ENCODE measurements around the gene HES4.
"Not testable (repeated sequence)": the region's sequence is repeated elsewhere in the genome, so short reads cannot be mapped to it uniquely, and the experiment has no call there.

Gene HES4

DNA sequence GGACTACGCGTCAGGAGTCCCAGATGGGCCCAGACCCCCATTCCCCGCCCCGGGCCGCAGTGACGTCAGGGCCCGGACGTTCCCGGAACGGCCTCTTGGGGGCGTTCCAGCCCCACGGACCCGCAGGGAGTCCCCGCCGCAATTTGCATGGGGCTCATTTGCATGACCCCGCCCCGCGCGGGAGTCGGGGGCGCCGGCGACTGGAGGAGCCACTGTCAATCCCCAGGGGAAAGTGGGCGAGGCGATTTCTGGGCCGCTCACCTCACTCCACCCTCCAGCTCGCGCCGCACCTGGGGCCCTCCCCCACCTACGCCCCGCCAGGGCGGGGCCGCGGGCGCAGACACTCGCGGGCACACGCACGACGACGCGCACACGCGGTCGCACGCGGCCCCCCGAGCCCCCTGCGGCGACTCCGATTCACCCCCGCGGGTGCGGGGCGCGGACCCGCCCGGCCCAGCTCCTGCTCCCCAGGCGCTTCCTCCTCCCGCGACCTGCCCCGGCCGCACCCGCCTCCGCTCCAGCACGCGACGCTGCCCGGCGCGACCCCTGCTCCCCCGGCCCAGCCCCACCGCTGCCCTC lies 33.2 kb upstream of the HES4 start:
- peak; percentile 83 for DNase-seq (ENCODE audit: low spot score)

DNA sequence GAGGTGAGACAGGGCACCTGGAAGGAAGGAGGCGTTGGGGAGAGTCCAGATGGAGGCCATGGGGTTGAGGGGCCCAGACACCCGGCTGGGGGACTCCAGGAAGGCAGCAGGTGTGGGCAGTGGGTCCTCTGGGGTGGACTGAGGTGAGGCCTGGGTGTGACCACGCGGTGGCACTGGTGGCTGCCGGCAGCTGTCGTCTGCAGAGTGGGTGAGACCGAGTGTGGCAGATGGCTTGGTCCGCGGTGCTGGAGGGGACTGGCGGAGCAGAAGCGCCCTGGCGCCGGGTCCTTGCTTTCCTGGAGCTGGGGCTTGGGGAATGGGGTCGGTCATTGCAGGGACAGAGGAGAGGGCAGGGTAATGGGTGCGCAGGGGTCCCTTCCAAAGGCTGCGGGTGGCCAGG lies 32.5 kb upstream of the HES4 start:
- DNase-seq (ENCODE audit: low spot score), result no peak

DNA sequence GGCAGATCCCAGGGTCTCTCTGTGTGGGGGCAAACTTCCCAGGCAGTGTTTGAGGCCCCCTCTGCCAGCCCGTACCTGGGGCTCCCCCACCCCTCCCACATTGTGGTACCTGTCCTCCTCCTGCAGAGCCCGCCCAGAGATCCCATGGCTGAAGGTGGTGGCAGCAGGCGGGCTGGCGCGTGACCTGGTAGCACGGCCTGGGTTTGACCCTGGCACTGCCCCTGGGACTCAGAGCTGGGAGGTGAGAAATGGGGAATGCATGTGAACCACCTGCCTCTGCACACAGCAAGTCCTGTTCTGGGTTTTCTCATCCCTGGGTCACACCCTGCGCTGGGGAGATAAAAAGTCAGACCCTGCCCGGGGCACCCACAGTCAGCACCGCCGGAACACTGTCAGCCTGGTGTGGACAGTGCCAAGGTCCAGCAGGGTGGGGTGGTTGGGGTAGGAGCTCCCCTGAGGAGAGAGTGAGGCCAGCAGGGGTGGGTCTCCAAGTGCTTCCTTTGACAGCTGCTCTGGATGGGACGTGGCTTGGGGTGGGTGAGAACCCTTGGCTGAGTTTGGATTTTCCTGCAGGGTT lies 31.9 kb upstream of the HES4 start:
- DNase-seq (ENCODE audit: low spot score), result no peak

DNA sequence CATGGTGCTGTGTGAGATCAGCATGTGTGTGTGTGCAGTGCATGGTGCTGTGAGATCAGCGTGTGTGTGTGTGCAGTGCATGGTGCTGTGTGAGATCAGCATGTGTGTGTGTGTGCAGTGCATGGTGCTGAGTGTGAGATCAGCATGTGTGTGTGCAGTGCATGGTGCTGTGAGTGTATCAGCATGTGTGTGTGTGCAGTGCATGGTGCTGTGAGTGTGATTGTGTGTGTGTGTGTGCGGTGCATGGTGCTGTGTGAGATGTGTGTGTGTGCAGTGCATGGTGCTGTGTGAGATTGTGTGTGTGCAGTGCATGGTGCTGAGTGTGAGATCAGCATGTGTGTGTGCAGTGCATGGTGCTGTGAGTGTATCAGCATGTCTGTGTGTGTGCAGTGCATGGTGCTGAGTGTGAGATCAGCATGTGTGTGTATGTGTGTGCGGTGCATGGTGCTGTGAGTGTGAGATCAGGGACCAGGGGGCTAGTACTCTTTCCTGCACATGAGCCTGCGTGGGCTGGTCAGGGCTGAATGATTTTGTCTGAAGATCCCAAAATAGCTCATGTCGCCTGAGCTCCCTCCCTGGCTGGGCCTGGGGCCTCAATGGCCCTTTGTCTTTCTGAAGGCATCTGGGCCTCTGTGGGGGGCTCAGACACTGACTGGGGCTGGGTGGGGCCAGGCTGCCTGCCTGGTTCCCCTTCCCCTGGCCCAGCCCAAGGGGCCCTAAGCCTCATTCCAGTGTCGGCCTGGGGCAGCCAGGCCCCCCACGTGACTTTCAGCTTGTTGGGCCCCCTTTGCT lies 31.2 kb upstream of the HES4 start:
- not testable (repeated sequence) for DNase-seq (ENCODE audit: low spot score)

DNA sequence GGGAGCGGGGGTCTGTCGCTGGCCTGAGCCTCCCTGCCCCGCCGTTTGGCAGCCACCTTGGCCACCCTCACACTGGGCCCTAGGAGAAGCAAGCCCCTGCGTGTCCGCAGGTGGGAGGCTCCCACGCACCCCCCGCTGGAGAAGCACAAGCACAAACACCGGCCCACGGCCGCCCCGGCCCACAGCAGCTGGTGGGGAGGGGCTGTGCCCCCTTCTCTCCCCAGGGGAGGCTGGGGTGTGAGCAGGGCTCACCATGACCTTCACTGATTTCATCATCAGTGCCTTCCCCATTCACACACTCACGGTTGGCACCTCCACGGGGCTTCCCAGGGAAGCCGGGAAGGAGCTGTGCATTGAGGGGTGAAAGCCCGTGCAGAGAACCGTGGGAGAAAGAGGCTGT lies 27.9 kb upstream of the HES4 start:
- DNase-seq (ENCODE audit: low spot score), result no peak

DNA sequence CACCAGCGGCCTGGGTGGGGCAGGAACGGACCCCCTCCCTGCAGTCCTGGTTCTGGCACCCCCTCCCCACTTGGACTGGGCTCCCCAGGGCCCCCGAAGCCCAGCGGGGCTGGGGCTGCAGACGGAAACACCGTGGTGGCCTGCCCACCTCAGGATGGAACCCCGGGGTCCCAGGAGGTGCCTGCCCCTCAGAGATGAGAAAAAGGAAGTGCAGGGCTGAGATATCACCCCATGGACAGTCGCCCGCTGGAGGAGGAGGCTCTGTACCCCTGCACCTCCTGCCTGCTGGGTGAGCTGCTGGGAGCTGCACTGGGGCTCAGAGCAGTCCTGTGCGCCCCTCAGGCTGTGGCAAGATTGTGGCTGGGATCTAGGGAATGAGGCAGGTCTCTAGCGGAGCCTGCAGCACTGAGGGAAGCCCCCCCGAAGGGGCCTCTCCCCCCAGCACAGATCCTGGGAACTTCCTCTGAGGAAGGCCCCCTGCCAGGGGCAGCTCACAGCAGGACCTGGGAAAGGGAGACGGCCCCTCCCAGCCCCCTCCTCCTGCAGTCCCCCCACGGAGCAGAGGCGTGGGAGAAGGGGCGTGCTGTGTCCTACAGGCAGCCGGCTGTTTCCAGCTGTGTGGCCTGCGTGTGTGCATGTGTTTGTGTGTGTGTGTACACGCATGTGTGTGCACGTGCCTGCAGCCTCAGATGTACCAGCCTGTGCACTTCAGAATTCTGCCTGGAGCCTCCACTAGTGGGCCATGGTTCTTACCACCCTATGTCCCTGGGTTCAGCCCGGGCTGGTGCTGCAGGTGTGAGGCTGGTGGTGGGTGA lies 26.9 kb upstream of the HES4 start:
- DNase-seq (ENCODE audit: low spot score), result no peak

DNA sequence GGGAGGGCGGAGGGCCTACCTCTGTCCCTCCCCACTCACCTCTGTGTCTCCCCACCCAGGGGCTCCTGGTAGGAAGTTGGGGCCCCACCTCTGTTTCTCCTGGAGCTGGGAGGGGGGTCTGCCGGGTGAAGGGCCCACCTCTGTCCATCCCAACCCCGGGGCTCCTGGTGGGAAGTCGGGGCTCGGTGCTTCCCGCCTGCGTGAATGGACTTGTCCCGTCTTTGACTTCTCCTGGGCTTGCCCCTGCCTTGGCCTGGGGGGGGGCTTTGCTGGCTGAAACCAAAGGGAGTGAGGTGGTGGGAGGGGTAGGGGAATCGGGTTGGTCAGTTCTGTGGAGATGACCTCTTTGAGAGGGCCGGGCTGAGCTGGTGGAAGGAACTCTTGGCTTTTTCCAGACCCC lies 25.8 kb upstream of the HES4 start:
- no peak for DNase-seq (ENCODE audit: low spot score)

DNA sequence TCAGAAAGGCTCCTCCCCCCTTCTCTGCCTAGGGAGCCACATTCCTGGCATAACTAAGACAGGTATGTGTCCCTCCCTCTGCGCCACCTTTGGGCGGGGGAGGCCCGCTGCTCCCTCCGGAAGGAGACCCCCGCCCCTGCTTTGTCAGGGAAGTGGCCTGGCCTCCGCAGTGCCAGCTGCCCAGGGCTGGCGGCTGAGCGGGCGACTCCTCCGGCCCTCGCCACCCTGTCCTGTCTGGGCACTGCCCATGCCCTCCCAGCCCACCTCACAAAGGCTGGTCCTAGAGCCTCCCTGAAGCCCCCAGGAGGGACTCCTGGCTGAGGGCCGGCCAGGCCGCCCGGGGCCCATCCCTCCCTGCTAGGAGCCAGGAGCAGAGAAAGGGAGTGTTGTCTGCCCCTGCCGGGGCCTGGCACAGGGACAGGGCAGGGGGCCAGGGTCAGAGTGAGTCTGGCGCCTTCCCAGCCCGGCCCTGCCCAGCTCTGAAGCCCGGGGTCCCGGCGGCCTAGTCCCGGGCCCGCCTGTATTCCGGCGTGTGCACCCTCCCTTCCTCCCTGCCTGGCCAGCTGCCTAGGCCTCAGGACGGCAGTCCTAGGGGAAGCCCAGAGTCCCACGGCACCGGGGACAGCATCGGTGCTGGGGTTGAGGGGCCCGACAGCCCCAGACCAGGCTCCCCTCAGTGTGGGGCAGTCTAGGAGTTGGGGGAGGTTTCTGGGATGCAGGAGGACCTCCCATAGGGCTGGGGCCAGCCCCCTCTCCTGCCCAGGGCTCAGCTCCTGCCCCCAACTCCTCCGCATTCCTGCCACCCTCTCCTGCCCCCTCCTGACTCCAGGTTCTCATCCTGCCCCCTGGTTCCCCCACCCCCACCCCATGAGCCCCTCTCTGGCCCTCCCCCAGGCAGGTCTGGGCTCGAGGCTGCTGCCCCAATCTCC lies 25.1 kb upstream of the HES4 start:
- no peak for DNase-seq (ENCODE audit: low spot score)

DNA sequence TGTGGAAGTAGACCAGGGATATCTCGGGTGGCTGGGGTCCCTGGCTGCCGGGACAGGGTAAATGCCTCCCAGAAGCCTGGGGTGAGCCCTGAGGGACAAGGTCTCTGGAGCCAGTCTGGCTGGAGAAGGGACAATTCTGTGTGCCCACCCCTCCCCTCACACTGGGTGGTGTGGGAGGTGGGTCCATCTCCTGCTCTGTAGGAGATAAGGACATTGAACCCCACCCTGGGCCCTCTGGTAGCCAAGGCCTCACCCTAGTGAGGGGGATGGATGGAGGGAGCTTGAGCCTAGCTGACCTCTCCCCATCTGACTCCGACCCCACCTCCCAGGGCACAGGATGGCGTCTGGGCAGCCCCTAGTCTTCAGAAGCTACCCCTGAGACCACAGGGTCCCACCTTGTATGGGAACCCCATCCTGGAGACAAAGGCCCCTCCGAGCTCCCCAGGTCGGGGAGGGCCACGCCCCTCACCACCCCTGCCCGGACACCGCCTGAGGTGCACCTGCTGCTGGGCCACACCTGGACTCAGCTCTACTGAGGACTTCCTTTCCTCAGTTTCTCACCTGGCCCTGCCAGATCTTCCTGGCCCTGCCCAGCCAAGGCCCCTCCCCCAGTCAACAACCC lies 24.4 kb upstream of the HES4 start:
- DNase-seq (ENCODE audit: low spot score), result no peak

DNA sequence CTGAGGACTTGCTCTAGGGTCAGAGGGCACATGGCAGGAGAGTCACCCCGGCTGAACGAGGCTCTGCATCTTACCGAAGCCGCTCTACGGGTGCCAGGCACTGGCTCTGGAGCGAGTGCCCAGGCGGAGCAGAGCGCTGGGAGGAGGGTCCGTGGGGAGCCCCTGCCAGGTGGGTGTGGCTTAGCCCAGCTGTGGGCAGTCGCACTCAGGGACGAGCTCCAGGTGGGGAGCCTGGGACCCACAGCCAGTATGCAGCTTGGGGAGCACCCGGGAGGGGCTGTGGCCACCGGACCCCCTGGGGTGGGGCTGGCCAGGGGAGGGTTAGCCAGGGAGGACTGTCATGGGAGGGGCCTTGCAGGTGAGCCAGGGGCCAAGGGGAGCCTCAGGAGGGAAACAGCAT lies 23.8 kb upstream of the HES4 start:
- no peak for DNase-seq (ENCODE audit: low spot score)

DNA sequence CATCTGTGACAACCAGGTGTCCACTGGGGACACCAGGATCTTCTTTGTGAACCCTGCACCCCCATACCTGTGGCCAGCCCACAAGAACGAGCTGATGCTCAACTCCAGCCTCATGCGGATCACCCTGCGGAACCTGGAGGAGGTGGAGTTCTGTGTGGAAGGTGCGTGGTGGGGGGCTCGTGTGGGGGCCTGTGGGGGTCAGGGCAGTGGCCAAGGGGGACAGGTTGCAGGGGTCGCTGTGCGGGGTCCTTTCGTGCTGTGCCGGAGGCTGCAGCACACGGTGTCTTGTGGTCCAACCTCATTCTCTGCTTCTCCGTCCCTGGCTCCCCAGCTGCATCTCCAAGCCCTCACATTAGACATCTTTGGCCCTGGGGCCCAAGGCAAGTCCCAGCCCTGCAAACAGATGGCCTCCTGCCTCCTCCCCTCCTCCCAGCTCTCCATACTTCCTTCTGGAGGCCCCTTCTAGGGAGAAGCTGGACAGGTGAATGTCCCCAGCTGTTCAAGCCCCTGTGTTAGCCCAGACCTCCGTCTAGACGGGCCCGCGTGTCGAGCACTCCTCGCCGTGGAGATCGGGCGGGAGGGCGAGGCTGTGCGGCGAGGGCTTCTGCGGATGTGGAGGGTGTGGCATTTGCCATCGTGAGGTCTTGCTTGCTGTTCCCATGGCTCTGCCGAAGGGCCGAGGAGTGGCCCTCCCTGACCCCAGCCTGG lies 22.6 kb upstream of the HES4 start:
- DNase-seq (ENCODE audit: low spot score), result no peak

DNA sequence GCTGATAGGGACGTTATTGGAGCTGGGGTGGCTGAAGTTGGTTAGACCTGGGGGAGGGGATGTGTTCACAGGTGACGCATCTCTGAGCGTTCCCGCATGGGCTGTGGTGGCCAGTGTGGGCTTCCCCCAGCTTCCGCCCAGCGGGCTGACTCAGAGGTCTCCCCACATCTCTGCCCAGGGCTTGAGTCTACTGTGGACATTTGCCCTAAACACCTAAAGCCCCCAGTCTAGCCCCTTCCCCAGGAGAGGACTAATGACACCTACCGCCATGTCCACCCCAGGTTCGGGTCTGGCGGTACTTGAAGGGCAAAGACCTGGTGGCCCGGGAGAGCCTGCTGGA lies 22.0 kb upstream of the HES4 start:
- no peak for DNase-seq (ENCODE audit: low spot score)

DNA sequence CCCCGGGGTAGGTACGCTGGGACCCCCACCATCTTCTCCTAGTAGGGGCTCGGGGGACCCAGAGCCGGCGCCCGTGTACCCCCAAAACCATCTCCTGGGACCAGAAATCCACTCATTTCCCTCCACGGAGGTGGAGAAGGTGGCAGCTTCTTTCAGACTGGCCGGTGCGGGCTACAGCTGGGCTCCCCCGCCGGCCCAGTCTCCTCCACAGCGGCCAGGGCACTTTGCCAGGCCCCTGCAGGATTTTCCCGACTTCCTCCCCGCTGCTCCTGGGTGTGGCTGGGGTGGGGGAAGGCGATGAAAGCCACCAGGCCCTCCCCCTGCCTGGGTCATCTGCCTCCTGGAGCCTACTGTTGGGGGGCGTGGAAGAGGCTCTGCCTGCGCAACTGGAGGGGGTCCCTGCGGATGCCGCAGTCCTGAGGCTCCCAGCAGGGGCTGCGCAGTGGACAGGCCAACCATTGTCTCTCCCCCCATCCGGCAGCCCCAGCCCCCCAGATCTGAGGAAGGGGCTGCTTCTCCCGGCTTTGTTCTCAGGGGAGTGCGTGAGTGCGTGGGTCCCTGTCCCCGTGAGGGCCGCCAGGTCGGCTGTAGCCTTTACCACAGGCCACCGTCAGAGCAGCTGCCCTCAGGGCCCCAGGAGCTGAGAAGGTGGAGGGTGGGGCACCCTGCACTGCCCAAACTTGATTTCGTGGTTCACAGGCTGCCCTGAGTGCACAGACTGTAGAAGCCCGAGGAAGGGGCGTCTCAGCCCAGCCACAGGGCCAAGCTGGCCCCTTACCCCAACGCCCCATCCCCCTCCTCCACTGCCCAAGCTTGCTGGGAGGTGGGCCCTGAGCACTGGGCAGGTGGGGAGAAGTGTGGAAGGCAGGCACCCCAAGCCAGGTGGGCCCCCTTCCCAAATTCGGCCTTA lies 21.4 kb upstream of the HES4 start:
- no peak for DNase-seq (ENCODE audit: low spot score)

DNA sequence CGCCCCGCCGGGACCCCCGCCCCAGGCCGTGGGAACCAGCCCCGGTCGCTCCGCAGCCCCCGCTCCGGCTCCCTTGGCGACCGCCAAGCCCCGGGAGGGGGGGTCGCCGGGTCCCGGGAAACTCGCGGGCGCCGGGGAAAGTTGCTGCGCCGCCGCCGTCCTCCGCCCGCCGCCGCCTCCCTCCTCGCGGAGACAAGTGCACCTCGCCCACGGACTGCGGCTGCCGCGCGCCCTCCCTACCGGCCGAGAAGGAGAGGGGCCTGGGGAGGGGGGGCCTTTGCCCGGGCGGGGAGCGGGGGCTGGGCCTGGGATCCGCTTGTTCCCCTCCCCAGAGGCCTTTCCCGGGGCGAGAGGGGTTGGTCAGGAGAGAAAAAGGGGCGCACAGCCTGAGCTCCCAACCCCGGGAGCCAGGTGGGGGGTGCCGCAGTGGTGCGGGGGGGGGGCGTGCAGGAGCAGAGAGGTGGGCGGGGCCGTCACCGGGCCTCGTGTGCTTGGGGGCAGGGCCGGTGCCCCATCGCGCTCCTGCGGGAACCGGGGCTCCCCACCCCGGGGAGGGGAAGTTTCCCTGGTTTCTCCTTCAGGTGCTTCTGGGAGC lies 20.6 kb upstream of the HES4 start:
- no peak for DNase-seq (ENCODE audit: low spot score)

DNA sequence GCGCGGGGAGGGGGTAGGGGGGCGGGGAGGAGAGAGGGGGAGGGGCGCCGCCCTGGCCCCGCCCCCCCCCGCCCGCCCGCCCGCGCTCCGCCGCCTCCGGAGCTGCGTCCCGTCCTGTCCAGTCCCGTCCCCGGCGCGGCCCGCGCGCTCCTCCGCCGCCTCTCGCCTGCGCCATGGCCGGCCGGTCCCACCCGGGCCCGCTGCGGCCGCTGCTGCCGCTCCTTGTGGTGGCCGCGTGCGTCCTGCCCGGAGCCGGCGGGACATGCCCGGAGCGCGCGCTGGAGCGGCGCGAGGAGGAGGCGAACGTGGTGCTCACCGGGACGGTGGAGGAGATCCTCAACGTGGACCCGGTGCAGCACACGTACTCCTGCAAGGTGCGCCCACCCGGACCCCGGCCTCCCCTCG lies 20.1 kb upstream of the HES4 start, which contains the start of gene AGRN:
Gene AGRN, plus strand, starts transcription at position 121 of the 405 bp plus-strand sequence. Its CDS starts 53 bp downstream, at position 174.
- DNase-seq (ENCODE audit: low spot score), result no peak

DNA sequence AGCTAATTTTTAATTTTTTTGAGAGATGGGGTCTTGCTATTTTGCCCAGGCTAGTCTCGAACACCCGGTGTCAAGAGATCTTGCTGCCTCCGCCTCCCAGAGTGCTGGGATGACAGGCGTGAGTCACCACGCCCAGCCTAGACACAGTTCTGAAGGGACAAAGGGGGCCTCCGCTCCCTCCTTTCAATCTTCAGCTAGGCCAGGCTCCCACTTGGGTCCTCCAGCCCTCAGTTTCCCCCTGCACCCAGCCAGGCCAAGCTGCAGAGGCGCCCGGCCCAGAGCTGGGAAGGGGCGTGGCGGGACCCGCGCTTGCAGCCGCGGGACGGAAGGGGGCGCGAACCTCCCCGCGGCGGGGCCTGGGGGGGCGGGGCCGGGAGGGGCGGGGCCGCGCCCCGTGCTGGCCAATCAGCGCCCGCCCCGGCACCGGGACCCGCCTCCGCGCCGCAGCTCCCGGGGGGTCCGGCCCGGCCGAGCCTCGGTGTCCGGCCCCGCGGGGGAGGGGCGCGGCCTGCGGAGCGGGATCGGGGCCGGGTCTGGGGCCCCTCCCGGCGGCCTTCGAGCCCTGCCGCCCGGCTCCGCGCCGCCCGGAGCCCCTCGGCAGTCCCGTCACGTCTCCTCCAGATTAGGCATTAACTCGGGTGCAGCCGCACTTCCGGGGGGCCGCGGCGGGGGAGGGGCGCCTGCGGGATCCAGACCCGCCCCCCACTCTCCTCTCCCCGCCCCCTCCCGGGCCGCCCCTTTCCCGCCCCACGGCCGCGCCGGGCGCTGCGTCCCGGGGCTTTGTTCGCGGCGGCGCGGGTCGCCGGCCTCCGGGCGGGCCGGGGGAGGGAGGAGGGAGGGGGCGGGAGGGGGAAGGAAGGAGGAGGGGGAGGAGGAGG lies 19.5 kb upstream of the HES4 start:
- DNase-seq (ENCODE audit: low spot score), result peak; percentile 72

DNA sequence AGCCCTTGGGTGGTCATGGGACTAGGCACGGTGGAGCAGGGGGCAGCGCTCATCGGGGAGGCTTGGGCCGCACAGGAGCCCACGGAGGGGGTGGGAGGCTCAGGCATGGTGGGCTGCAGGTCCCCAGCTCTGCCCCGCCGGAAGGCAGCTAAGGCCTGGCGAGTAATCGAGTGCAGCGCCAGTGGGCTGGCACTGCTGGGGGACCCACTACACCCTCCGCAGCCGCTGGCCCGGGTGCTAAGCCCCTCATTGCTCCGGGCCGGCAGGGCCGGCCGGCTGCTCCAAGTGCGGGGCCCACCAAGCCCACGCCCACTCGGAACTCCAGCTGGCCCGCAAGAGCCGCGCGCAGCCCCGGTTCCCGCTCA lies 18.4 kb upstream of the HES4 start:
- not testable (repeated sequence) for DNase-seq (ENCODE audit: low spot score)
